HG03135 (cell line): ENCODE data around the gene CCDC120.

Experiments
- ATAC-seq: cut with Tn5 transposase; IDR thresholded peaks from one replicate; pipeline ENCODE4 v1.9.1; 2021; ENCODE audit warnings: mild to moderate bottlenecking, moderate library complexity; ENCODE audit not compliant: unreplicated experiment

Gene CCDC120

DNA sequence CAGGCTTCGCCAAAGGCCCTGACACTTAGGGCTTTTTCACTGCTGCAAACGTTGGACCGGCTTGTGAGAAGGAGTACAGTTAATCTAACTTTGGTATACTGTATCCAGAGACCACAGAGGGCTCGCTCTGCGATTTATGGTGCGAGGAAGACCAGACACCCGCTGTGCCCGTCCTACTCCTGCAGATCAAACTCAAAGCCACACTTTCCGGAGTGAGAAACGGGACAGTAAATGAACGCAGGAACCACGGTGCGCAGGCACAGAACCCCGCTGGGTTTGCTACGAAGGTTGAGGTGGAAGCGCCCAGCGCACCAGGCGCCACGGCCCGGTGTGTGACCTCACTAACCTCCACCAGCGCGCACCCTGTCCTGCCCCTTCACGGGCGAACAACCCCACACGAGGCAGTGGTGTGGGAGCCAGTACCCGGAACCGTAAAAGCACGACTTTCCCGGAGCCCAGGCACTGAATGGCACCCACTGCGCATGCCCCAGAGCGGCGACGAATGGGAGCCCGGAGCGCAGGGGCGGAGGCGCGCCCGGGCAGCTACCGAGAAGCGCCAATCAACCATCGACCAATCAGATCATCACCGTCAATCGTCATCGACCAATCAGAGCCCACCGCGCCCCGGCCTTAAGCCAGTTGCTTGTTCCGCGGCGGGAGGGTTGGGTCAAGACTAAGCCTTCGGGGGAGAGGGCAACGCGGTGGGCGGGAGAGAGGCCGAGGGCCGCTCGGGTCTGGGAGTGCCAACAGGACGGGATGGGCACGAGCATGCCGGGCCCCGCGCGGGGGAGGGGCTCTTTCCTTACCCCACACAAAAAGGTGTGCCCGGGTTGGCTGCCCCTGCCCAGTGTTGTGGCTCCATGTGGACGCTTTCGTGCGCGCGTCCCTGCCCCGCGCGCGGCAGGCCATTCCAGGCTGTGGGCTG lies 42.2 kb downstream of the CCDC120 start:
- peak; percentile 83 for ATAC-seq

DNA sequence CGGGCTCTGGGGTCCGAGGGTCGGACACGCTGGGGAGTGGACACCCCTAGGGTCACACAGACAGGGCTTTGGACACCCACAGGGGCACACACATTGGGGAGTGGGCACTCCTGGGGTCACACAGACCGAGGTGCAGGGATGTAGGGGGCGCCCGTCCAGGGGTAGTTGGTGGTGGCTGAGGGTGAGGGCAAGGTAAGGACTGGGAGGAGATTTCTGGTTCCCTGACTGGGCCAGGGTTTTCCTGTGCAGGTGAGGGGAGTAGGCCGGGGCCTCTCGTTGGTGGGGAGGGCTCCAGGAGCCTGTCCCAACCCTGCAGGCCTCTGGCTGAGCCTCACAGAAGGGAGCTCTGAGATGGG lies 42.8 kb downstream of the CCDC120 start:
- no peak for ATAC-seq

DNA sequence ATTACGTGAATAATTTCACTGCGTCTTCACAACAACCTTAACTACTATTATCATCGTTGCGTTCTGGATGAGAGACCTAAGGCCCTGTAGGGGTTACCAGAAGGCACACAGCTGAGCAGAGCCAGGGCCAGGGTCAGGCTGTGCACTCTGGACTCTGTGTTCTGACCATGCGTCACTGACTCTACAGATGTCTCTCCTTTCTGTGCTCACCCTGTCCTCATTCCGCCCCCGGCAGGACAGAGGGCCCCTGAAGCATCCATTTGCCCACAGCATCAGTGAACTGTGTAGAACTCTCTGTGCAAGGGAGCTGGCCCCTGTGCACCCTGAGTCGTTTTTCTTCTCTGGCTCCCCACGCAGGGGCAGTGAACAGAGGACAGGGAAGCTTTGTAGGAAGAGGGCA lies 43.4 kb downstream of the CCDC120 start:
- no peak for ATAC-seq

DNA sequence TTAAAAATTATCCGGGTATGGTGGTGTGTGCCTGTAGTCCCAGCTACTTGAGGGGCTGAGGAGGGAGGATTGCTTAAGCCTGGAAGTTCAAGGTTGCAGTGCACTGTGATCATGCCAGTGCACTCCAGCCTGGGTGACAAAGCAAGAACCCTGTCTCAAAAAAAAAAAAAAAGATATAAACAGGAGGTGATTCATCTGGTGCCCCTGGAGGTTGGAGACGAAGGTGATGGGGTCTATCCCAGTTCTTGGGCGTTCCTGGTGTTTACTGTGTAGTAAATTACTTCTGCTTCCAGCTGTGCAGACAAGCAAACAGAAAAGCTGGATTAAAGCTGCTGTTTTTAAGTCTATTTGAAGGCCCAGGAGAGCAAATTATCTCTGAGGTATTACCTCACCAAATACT lies 44.8 kb downstream of the CCDC120 start:
- no peak for ATAC-seq

DNA sequence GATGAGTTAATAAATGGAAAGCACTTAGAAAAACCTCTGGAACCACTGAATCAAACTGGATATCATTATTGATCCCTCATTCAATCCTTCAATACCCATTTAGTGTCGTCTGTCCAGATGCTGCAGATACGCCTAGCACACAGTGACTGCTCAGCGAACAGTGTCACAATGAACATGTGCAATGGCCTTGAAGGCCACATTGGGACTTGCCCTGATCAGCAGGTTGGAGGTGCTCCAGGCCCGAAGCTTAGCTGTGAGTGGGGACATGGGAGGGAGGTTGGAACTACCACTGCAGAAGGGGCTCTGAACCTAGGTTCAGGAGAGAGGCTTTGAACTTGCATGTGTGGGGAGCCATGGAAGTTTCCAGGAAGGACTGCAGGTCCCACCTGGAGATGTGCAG lies 47.5 kb downstream of the CCDC120 start:
- no peak for ATAC-seq

DNA sequence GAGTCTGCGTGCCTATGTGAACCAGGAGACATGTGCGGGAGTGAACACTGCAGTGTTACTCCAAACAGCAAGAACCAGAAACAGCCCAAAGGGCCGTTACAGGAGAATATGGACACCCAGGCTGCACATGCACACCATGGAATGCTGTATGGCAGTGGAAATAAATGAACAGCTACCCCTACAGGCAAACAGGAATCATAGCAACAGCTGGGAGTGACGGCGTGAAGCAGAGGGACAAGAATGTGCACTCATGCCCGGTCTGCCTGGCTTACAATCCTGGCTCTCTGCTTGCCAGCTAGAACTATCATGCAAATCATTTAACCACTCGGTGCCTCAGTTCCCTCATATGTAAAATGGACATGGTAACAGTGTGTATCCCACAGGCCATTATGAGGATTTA lies 48.1 kb downstream of the CCDC120 start:
- no peak for ATAC-seq

- ATAC-seq, result no peak
These were observed 49.8 kb downstream of the CCDC120 start for GRCh38 chrX:49108641-49109040.

DNA sequence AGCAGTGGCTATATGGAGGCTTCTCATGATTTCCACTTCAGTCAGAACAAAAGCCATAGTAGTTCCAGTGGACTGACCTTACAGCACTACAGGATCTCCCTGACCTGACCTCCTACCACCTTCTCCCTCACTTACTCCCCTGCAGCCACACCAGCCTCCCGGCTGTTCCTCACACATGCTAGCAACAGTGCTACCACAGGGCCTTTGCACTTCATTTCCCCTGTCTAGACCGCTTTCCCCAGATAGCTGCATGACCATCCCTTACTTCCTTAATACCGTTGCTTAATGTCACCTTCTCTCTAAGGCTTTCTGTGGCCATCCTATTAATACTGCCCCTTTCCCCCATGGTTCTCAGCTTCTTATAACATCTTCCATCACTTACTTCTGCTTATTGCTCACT lies 51.6 kb downstream of the CCDC120 start:
- ATAC-seq, result no peak

GRCh38 chrX:49111791-49112190 lies 53.0 kb downstream of the CCDC120 start:
- no peak for ATAC-seq

DNA sequence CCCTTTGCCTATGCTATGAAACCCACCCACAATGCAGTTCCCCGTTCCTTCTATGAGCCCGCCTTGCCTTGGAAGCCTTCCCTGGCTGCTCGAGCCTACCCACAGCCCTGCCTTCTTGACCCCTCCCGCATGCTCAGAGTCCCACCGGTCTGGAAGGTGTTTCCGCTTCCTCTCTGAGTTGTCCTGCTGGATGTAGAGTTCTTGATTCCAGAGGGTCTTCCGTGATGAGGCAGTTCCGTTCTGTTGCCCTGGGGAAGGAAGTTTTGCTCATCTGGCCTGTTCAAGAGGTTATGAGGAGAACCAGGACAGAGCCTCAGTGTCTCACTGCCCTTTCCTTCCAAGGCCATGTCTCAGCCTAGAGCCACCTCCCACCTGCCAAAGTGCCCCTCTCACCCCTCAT lies 57.3 kb downstream of the CCDC120 start:
- no peak for ATAC-seq

GRCh38 chrX:49116716-49117115 lies 57.9 kb downstream of the CCDC120 start:
- ATAC-seq, result no peak

DNA sequence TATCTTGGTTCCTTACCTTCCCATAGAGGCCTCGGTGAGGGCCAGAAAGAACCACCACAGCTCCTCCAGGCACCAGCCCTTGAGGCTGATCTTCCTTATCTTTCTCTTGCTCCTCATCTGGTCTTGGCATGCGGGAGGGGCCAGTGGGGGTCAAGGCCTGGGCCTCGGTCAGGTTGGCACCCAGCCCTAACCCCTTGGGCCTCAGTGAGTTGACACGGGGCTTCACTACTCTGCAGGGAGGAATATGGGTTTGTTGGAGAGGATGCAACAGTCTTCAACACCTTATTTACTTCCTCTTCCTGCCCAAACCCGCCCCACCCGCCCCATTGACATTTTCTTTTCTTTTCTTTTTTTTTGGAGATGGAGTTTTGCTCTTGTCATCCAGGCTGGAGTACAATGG lies 58.8 kb downstream of the CCDC120 start:
- ATAC-seq, result no peak
